ENCODE data around the gene MDH1B.

MDH1B gene

DNA sequence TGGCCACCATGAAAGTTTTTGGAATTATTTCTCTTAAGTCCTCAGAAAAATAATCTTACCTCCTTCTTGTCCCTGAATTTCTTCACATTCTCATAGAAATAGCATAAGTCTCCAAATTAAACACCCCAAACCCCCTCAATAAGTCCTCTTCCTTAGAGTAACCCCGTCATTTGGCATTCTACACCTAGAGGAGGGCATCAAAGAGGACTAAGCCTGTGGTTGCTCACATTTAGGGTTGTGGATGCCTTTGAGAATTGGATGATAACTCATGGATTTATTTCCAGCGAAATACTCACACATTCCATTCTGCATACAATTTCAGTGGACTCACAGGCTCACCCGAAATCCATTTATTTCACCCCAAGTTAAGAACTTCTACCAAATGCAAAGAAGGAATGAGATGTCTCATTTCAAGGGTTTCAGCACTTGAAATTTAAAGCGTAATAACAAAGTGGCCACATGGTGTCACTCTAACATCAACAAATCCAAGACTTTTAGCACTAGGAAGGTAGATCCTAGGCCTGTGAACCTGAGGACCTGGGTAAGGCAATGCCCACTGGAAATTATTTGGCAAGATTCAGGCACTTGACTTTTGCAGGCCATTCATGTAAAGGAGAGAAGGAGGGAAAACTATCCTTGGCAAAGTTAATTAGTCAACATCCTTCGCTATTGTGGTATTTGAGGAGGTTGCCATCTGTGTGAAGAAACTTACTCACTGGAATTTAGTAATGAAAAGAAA is 71.6 kb downstream of the MDH1B start:
- DNase-seq: no peak

DNA sequence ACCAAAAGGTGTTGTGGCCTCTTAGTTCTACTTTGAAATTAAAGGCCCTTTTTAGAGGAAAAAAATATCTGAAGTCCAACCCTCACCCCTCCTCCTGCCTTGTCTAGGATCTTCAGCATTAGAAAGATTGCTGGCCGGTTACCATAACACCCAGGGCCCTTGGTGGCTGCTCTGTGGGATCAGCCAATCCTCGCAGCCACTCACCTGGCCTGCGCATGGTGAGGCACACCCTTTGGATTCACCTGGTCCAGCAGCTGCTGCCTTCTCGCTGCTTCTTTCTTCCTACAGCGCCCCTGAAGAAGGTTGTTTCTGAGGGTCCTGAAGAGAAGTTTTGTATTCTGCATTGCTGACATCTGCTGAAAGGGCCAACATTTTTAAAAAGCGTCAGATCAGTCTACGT is 72.2 kb downstream of the MDH1B start:
- DNase-seq: no peak

DNA sequence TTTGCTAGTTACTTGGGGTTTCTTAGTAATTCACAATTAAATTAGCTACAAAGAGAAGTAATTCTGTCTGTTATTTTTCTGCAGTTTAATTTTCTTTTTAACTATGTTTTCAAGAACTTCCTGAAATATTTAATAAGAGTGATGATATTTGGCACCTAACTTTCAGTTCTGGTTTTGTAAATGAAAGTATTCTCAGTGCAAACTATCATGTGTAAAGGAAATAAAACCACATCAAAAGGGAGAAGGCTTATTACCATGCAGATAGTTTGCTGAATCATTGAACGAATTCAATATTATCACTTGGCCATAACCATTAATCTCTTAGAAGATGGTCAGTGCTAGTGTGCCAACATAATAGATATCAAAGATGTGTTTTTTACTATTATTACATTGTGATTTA is 76.1 kb downstream of the MDH1B start:
- no peak for DNase-seq

DNA sequence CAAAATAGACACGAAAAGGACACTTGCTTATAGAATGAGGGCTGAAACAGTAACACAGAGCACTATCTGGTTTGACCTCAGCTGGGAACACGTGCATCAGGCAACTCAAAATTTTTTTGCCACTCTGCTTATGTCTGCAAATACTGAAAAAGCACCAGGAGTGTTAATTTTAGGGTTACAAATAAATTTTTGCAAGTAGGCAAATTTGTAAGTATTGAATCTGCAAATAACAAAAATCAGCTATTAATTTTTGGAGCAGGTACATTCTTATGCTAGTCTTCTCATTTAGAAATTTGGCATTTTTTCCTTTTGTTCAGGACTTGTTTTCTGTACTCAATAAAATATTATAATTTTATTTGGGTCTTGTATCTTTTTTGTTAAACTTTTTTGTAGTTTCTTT is 76.7 kb downstream of the MDH1B start:
- no peak for DNase-seq

All from activated effector memory CD4-positive, alpha-beta T cell treated with anti-CD3 and anti-CD28 coated beads, Interleukin-2, amount 50 U/mL, for 16 hours (primary cell).